GM23338 (cell line): ENCODE results near the gene SNX11. TPM values are rescaled to one million over a fixed set of nuclear protein-coding genes. Genes with fewer than 3 reads are reported as not detected.

Experiments
- ATAC-seq: fragments of 200-7000 bp; cut with Tn5 transposase; 3 replicates; pipeline ENCODE4 v1.9.1; 2020
- DNase-seq: peaks from one replicate; pipeline ENCODE4 v3.0.0-alpha.2; 2015; ENCODE audit warnings: low spot score
- H2AFZ ChIP-seq: fragments of 200-600 bp; sonication (generic); 2 replicates; pipeline ENCODE4 v1.8.0; 2016; ENCODE audit warnings: antibody characterized with exemption, mild to moderate bottlenecking, moderate library complexity
- H3F3A ChIP-seq: fragments of 200-600 bp; sonication (generic); replicated peaks from 2 replicates; pipeline ENCODE4 v1.8.0; 2017; ENCODE audit warnings: antibody characterized with exemption, mixed run types, low read depth
- H3K27ac ChIP-seq: fragments of 200-600 bp; sonication (generic); 2 replicates; pipeline ENCODE4 v1.6.1; 2016; ENCODE audit warnings: low read depth
- H3K27me3 ChIP-seq: fragments of 200-600 bp; sonication (generic); 2 replicates; pipeline ENCODE4 v1.8.0; 2016; ENCODE audit warnings: mild to moderate bottlenecking, mixed run types, moderate library complexity; ENCODE audit not compliant: insufficient read depth
- H3K36me3 ChIP-seq: fragments of 200-600 bp; sonication (generic); 2 replicates; pipeline ENCODE4 v1.8.0; 2016; ENCODE audit warnings: mild to moderate bottlenecking; ENCODE audit not compliant: insufficient read depth
- H3K4me1 ChIP-seq: fragments of 200-600 bp; sonication (generic); 2 replicates; pipeline ENCODE4 v1.8.0; 2016; ENCODE audit warnings: mild to moderate bottlenecking, moderate library complexity; ENCODE audit not compliant: insufficient read depth
- H3K4me2 ChIP-seq: fragments of 200-600 bp; sonication (generic); 2 replicates; pipeline ENCODE4 v1.7.1; 2017; ENCODE audit warnings: mixed run types
- H3K4me3 ChIP-seq: fragments of 200-600 bp; sonication (generic); 2 replicates; pipeline ENCODE4 v1.6.1; 2016; ENCODE audit warnings: mixed run types
- H3K79me2 ChIP-seq: fragments of 200-600 bp; sonication (generic); replicated peaks from 2 replicates; pipeline ENCODE4 v1.8.0; 2017; ENCODE audit warnings: mild to moderate bottlenecking; ENCODE audit not compliant: insufficient read depth
- H3K9me2 ChIP-seq: fragments of 200-600 bp; sonication (generic); 2 replicates; pipeline ENCODE4 v1.8.0; 2017; ENCODE audit not compliant: insufficient read depth
- H4K20me1 ChIP-seq: fragments of 200-600 bp; sonication (generic); replicated peaks from 2 replicates; pipeline ENCODE4 v1.8.0; 2017; ENCODE audit warnings: mild to moderate bottlenecking; ENCODE audit not compliant: insufficient read depth
- H3K27ac Mint-ChIP-seq: 2 replicates; pipeline ENCODE4 v1.8.0; 2020; ENCODE audit warnings: inconsistent platforms, mild to moderate bottlenecking, moderate library complexity, mixed read lengths
- H3K27me3 Mint-ChIP-seq: 3 replicates; pipeline ENCODE4 v1.8.0; 2022; ENCODE audit warnings: low read depth, mild to moderate bottlenecking, moderate library complexity, mixed read lengths, inconsistent platforms; ENCODE audit not compliant: insufficient read depth, poor library complexity
- H3K36me3 Mint-ChIP-seq: 3 replicates; pipeline ENCODE4 v1.8.0; 2021; ENCODE audit warnings: low read depth, mild to moderate bottlenecking, inconsistent platforms, moderate library complexity, mixed read lengths
- H3K4me1 Mint-ChIP-seq: 3 replicates; pipeline ENCODE4 v1.8.0; 2020; ENCODE audit warnings: mild to moderate bottlenecking, inconsistent platforms, mixed read lengths
- H3K4me3 Mint-ChIP-seq: 3 replicates; pipeline ENCODE4 v1.8.0; 2021; ENCODE audit warnings: moderate library complexity, mild to moderate bottlenecking, inconsistent platforms, mixed read lengths
- H3K9me3 Mint-ChIP-seq: 3 replicates; pipeline ENCODE4 v1.8.0; 2020; ENCODE audit warnings: moderate library complexity, mild to moderate bottlenecking, inconsistent platforms, mixed read lengths
- CREB1 ChIP-seq: fragments of 250-450 bp; sonication (Bioruptor Pico); IDR thresholded peaks from 2 replicates; pipeline ENCODE4 v1.5.0; 2020; ENCODE audit warnings: low read depth, mild to moderate bottlenecking, moderate library complexity
- EZH2 ChIP-seq: fragments of 200-600 bp; sonication (generic); IDR thresholded peaks from one replicate; pipeline ENCODE4 v1.8.0; 2017; ENCODE audit warnings: antibody characterized with exemption, mild to moderate bottlenecking, low read depth; ENCODE audit not compliant: unreplicated experiment
- EZH2phosphoT487 ChIP-seq: fragments of 200-600 bp; sonication (generic); IDR thresholded peaks from one replicate; pipeline ENCODE4 v1.8.1; 2018; ENCODE audit warnings: antibody characterized with exemption; ENCODE audit not compliant: unreplicated experiment
- JUNB ChIP-seq: IDR thresholded peaks from one replicate; pipeline ENCODE4 v1.6.1; 2016; ENCODE audit warnings: antibody characterized with exemption; ENCODE audit not compliant: unreplicated experiment
- NANOG ChIP-seq: IDR thresholded peaks from 2 replicates; pipeline ENCODE4 v1.6.1; 2016; ENCODE audit warnings: antibody characterized with exemption, borderline replicate concordance
- POLR2AphosphoS5 ChIP-seq: IDR thresholded peaks from 2 replicates; pipeline ENCODE4 v1.6.1; 2016; ENCODE audit warnings: antibody characterized with exemption, low read depth
- STAT1 ChIP-seq: IDR thresholded peaks from one replicate; pipeline ENCODE4 v1.6.1; 2016; ENCODE audit warnings: antibody characterized with exemption; ENCODE audit not compliant: unreplicated experiment
- ZNF114 ChIP-seq: fragments of 250-450 bp; sonication (Bioruptor Pico); IDR thresholded peaks from 2 replicates; pipeline ENCODE4 v1.5.0; 2020; ENCODE audit warnings: mild to moderate bottlenecking, moderate library complexity
- ZNF331 ChIP-seq: fragments of 250-450 bp; sonication (Bioruptor Pico); IDR thresholded peaks from 2 replicates; pipeline ENCODE4 v1.5.0; 2020; ENCODE audit warnings: low read depth, mild to moderate bottlenecking, moderate library complexity
- polyA plus RNA-seq: library from polyadenylated mRNA; unstranded; fragments of >200 nt; fragmentation: Nextera tagmentation; extraction: Ambion mirVana; gene quantifications from 2 replicates; pipeline ENCODE4 v1.2.1, GENCODE V29; 2016
- total RNA-seq: library from RNA; depleted of rRNA; stranded (reverse); fragments of >200 nt; shearing (Covaris generic); gene quantifications from 2 replicates; pipeline ENCODE4 v1.2.3, GENCODE V29; 2014
- TF ChIP-seq, protein P1 (sequence below): IDR thresholded peaks from 2 replicates; pipeline ENCODE4 v1.6.1; 2016; ENCODE audit warnings: antibody characterized with exemption
- TF ChIP-seq, protein P2 (sequence below): IDR thresholded peaks from one replicate; pipeline ENCODE4 v1.6.1; 2018; ENCODE audit warnings: antibody characterized with exemption; ENCODE audit not compliant: unreplicated experiment
- TF ChIP-seq, protein P3 (sequence below), 2 experiments: fragments of 200-600 bp in 1 of 2; sonication (generic) in 1 of 2; conservative IDR thresholded peaks; 2 replicates each; pipeline versions ENCODE4 v1.5.1 to v1.6.1; 2016 to 2017; ENCODE audit warnings: antibody characterized with exemption in 2 of 2, low read depth in 2 of 2, mild to moderate bottlenecking in 2 of 2, moderate library complexity in 1 of 2

The SNX11 gene
- total and polyA plus RNA-seq, 2 experiments from 2014 or later = 7.9 to 16.3 TPM

DNA sequence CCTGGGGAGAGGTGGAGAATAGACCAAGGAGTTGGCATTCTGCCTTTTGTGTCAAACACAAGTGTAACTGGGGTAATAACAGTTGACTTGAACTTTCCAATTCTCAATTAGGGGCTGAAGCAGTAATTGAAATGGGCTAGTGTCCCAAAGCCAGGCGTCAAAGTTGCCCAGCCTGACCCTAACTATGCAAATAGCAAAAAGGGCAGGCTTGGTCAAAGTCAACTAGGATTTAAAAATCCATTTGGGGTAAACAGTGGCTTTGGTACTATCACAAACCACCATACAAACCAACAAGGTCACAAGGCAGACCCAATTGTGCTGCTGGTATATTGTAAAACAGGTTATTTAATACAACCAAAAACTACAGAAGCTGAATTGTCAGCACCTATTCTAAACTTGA is 41.4 kb upstream of the SNX11 start:
- Histone ChIP-seq H3K4me1 (peaks cover 11% of the 10 kb centered on the region), H3K27me3 (no peaks in the 10 kb centered on the region), H3K9me2 (no peaks in the 10 kb centered on the region), H3F3A (peaks cover 47% of the 10 kb centered on the region), H2AFZ (no peak overlapping the region), H3K79me2 (peaks cover 12% of the 10 kb centered on the region), H3K4me3 (no peak overlapping the region), H4K20me1 (peaks cover 37% of the 10 kb centered on the region), H3K36me3 (peaks cover 38% of the 10 kb centered on the region; the same call in 1 of the 2 replicates), H3K4me2 (peak overlapping the region; percentile 46), H3K27ac (peak overlapping the region; percentile 42)
- Mint-ChIP-seq H3K36me3 (peaks cover 78% of the 10 kb centered on the region), H3K27me3 (peaks cover 12% of the 10 kb centered on the region), H3K4me1 (peaks cover 21% of the 10 kb centered on the region), H3K27ac (no peak overlapping the region; the same call in 1 of the 2 replicates), H3K4me3 (no peak overlapping the region), H3K9me3 (no peaks in the 10 kb centered on the region)
- ATAC-seq (no peak), DNase-seq (no peak)
- TF ChIP-seq ZNF331 (CRISPR knock-in tag) (no peak), STAT1 (no peak), ZNF114 (CRISPR knock-in tag) (no peak), CREB1 (no peak), NANOG (no peak), POLR2AphosphoS5 (no peak), JUNB (no peak), EZH2phosphoT487 (no peak), EZH2 (no peak)
- TF ChIP-seq, protein P1, sequence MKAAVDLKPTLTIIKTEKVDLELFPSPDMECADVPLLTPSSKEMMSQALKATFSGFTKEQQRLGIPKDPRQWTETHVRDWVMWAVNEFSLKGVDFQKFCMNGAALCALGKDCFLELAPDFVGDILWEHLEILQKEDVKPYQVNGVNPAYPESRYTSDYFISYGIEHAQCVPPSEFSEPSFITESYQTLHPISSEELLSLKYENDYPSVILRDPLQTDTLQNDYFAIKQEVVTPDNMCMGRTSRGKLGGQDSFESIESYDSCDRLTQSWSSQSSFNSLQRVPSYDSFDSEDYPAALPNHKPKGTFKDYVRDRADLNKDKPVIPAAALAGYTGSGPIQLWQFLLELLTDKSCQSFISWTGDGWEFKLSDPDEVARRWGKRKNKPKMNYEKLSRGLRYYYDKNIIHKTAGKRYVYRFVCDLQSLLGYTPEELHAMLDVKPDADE = no peak
- TF ChIP-seq, protein P2, sequence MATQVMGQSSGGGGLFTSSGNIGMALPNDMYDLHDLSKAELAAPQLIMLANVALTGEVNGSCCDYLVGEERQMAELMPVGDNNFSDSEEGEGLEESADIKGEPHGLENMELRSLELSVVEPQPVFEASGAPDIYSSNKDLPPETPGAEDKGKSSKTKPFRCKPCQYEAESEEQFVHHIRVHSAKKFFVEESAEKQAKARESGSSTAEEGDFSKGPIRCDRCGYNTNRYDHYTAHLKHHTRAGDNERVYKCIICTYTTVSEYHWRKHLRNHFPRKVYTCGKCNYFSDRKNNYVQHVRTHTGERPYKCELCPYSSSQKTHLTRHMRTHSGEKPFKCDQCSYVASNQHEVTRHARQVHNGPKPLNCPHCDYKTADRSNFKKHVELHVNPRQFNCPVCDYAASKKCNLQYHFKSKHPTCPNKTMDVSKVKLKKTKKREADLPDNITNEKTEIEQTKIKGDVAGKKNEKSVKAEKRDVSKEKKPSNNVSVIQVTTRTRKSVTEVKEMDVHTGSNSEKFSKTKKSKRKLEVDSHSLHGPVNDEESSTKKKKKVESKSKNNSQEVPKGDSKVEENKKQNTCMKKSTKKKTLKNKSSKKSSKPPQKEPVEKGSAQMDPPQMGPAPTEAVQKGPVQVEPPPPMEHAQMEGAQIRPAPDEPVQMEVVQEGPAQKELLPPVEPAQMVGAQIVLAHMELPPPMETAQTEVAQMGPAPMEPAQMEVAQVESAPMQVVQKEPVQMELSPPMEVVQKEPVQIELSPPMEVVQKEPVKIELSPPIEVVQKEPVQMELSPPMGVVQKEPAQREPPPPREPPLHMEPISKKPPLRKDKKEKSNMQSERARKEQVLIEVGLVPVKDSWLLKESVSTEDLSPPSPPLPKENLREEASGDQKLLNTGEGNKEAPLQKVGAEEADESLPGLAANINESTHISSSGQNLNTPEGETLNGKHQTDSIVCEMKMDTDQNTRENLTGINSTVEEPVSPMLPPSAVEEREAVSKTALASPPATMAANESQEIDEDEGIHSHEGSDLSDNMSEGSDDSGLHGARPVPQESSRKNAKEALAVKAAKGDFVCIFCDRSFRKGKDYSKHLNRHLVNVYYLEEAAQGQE = no peak
- TF ChIP-seq, protein P3, sequence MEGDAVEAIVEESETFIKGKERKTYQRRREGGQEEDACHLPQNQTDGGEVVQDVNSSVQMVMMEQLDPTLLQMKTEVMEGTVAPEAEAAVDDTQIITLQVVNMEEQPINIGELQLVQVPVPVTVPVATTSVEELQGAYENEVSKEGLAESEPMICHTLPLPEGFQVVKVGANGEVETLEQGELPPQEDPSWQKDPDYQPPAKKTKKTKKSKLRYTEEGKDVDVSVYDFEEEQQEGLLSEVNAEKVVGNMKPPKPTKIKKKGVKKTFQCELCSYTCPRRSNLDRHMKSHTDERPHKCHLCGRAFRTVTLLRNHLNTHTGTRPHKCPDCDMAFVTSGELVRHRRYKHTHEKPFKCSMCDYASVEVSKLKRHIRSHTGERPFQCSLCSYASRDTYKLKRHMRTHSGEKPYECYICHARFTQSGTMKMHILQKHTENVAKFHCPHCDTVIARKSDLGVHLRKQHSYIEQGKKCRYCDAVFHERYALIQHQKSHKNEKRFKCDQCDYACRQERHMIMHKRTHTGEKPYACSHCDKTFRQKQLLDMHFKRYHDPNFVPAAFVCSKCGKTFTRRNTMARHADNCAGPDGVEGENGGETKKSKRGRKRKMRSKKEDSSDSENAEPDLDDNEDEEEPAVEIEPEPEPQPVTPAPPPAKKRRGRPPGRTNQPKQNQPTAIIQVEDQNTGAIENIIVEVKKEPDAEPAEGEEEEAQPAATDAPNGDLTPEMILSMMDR (conservative IDR thresholded peaks at IDR 0.05; ENCODE audit: low read depth in 2 of 2) = no peak
